Activated naive CD4-positive, alpha-beta T cell treated with anti-CD3 and anti-CD28 coated beads, Interleukin-2, amount 50 U/mL, for 16 hours (primary cell): ENCODE results near the gene ECSCR.
"Not testable (repeated sequence)": the region's sequence is repeated elsewhere in the genome, so short reads cannot be mapped to it uniquely, and the experiment has no call there.

Source experiments
- DNase-seq: peaks from one replicate; pipeline ENCODE4 v3.0.0-alpha.2; 2020

ECSCR gene

DNA sequence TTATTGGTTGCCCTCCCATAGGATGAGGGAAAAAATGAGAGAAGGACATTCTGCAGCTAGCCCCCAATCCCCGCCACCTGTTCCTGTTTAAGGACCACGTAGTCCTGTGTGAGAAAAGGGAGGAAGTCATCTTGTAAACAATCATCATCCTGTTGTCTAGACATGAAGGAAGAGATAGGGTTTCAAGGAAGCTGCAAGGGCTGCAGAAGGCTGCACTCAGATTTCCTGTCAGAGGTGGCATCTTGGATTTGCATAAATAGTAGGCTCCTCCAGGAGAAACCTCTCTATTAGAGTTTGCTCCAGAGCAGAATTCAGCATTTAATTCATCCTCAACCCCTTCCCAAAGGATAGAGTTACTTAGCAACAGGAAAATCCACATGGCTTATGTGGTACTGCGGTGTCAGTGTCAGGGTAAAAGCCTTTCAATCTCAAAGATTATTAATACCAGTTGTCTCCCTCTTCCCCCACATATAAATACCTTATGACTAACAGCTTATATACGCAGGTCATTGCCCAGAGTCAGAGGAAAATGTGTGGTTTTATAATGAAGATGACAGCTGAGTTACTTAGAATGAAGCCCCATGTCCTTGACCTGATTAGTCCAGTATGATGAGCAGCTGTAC is 18.6 kb downstream of the ECSCR start:
- no peak for DNase-seq

- not testable (repeated sequence) for DNase-seq
Measured at GRCh38 chr5:139440416-139440815, 22.1 kb downstream of the ECSCR start.

GRCh38 chr5:139439013-139439903 is 23.3 kb downstream of the ECSCR start, which contains the start of gene DNAJC18:
Gene DNAJC18 (minus strand): TSS chr5:139439525. CDS start chr5:139439445, 80 bp downstream.
- DNase-seq = peak; percentile 92

DNA sequence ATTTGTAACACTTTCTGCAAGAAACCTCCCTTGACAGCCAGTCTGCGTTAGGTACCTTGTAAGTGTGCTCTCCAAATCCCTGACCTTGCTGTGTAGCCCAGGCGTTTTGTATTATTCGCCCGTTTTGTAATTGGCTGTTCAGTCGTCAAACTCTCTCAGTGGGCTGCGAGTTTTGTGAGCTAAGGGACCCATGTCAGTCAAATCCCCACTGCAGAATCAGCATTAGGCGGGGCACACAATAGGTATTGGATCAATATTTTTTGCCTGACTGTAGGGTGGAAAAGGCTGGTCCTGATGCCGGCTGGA is 23.9 kb downstream of the ECSCR start:
- DNase-seq = no peak

- no peak for DNase-seq
Measured at GRCh38 chr5:139435676-139436075, 26.9 kb downstream of the ECSCR start.

DNA sequence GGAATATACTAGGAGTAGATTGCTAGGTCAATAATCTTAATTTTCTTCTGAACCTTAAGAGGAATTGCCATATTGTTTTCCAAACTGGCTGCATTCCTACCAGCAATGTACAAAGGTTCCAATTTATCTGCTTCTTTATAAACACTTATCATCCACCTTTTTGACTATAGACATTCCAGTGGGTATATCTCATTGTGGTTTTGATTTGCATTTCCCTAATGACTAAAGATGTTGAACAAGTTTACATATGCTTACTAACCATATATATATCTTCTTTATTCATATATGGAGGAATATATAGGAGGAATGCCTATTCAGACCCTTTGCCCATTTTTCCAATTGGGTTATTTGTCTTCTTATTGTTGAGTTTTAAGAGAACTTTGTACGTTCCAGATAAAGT is 30.8 kb downstream of the ECSCR start:
- no peak for DNase-seq

DNA sequence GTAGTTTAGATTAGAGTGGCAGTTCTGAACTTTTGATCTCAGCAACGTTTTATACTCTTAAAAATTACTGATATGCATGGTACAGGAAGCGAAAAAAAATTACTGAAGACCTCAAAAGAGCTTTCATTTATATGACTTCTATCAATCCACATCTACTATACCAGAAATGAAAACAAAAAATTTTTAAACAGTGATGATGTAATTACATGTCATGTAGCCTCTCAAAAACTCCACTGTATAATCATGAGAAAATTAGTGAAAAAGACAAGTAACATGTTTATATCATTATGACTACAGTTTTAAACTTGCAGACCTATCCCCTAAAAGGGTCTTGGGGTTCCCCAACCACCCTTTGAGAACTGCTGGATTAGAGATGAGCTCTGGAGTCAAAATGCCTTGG is 32.5 kb downstream of the ECSCR start:
- no peak for DNase-seq

DNA sequence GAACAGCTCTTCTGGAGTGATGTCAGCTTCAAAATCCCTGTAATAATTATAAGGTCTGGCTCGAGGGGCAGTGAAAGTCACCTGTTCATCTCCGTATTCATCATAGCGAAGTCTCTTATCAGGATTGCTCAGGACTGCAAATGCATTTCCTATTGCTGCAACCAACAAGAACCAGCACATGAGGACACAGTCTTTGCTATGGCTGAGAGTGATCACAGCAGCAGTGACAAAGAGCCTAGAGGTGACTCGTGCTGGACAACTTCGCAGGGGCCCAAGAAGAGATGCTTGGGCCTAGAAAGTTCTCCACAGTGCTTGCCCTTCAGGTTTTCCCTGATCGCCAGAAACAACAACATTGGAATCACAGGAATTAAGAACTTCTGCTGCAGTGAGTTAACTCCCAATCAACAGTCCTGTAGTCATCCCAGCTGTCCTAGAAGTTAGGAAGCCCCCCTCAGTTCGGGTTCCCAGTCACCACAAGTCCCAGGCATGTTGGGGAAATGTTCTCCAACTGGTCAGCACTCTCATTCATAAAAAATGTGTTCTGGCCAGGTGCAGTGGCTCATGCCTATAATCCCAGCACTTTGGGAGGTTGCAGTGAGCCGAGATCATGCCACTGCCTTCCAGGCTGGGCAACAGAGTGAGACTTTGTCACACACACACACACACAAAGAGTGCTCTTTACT is 36.2 kb downstream of the ECSCR start:
- DNase-seq = no peak

DNA sequence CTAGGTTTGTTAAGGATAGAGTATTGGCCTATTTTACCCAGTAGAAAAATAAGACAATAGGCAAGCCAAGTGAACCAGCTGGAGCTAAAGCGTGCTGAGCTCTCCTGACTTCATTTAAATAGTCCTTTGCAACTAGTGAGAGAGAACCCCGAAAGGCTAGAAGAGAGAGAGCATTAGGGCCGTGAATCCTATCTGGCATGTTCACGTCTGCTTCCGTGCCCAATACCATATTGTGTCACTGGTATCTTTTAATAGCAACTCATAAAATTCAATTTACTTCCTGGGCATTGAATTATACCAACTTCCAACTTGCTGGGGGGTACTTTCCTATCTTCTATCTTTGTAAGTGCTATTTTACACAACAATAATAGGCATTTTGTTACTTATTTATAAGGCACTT is 37.0 kb downstream of the ECSCR start:
- DNase-seq = no peak

GRCh38 chr5:139422307-139422893 is 40.1 kb downstream of the ECSCR start:
- peak; percentile 38 for DNase-seq

DNA sequence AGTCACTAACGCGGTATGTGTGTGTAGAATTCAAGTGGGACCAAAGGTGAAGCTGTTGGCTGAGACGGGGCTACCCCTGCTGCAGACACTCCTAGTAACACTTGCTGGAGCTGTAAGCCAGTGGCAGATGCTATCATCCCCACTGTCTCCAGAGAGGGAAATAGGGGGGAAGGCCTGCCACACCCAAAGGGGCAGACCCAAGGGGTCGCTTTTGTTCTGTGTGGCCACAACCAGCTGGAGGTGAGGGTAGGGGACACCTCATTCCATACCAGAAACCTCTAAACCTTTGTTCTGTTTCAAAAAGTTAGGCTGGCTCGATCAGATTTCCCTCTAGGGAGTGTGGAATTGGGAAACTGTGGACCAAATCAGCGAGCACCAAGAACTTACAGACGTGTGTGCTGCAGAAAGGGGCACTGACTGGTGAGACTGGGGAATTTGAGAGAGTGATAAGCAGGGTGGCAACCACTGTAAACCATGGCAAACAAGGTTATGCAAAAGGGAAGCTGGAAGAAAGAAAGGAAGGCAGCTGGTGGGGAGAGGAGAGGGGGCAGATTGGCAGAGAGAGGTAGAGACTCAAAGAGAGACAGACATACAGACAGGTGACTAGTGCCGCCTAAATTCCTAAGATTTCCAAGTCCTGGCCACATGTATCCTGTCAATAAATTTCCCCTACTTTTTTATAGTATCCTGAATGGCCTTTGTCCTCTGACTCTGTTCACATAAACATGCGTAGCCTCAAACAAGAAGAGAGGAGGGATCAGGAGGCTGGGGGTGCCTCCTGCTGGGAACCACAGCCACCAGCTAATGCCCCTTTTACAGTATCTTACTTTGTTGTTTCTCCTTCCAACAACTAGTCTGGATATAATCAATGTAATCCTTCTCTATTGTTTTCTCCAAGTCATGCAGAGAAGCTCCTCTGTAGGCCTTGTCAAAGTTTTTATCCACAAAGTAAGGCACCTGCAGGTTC is 43.0 kb downstream of the ECSCR start:
- no peak for DNase-seq

DNA sequence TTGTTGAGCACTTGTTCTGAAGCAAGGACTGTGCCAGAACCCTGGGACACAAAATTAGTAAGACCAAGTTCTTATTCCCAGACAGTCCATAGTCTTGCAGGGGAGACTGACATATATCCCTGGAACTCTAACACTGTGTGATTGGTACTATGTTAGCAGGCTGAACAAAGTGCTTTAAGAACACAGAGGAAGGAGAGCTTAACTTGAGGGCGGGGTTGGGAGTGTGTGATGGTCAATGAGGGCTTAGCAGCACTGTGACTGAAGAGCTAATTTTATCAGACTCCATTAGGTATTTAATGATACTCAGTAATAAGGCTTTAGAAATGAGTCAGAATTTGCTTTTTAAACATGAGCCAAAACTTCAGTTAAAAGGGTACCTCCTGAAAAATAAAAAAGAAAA is 43.8 kb downstream of the ECSCR start:
- DNase-seq = no peak

DNA sequence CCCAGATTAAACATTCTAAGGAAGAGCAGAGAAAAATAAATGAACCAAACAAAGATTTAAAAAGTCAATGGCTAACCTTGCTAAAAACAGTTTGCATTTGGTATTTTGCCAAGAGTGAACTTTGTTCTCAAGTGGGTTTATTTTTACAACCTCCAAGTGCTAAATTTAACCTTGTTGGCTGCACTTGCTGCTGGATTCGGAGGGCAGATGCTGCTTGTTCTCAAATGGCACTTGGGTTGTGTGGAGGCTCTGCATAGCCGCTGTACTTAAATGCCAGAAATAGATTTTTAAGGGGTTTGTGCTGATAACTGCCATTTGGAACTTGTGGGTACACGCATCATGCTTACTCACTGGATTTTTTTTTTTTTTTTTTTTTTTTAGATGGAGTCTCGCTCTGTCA is 45.3 kb downstream of the ECSCR start:
- no peak for DNase-seq

DNA sequence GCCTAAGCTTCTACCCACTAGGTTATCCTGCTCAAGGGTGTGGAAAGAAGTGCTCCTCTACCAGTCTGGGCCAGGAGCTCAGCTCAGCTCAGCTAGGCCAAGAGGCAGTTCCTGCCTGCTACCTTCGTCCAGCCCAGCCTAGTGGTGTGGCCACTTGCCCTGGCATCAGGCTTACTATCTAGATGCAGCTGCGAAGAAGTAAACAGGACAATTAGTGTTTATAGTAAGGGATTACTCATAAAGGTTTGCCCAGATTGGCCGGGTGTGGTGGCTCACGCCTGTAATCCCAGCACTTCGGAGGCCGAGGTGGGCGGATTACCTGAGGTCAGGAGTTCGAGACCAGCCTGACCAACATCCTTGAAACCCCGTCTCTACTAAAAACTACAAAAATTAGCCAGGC is 45.9 kb downstream of the ECSCR start:
- no peak for DNase-seq

DNA sequence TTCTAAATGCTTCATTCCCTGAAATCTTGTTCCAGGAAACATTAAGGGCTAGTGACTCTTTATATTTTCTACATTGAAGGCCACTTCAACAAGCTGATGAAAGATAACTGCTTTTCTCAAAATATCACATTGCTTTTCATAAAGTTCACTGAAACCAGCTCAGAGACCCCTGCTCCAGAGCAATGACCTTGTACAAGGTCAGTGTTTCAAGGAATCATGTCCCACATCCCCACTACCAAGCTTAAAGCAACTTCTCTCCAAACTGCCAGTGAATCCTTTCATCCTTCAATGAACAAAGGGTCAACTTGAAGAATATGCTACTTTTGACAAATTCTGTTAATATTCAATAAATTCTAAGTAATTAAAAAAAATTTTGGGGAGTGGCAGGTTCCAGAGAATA is 46.7 kb downstream of the ECSCR start:
- DNase-seq = no peak

GRCh38 chr5:139415221-139415861 is 47.2 kb downstream of the ECSCR start:
- DNase-seq = no peak

DNA sequence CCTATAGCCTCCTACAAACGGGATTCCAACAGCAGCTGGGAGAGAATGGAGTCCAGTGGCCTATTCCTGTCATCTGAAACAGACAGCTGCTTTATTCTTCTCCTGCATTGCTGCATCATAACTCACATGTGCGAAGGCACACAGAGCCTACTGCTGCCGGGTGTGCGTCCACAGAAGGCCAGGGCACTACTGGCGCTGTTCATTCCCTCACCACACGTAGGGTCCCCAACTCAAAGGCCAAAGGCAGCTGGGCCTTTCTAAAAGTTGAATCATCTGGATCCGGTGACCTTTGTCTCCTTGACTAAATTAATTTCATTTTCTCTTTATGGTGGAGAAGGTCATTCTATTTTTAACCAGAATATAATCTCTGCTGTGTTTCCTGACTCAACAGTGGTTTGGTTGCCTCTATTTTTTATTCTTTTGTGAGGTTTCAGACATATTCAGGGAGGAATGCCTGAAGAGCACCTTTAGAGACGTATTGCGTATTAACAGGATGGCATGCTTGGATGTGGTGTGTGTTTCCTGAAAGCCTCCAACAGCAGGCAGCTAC is 47.9 kb downstream of the ECSCR start:
- no peak for DNase-seq

DNA sequence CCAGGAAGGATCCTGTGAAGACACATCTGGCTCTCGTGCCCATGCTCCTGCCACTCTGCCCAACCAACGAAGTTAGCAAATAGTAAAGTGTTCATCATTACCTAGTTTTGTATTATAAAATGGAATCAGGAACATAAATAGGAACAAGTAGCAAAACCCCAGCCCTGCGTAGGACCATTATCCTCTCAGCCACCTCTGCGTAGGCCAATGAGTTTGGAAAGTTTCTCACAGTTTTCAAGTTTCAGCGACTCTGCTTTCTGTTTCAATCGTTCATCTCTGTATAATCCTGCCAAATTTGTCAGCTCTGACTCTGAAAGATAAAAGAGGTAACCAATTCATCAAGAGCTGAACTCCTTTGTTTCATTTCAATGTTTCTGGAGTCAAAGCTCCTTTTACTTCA is 48.6 kb downstream of the ECSCR start:
- no peak for DNase-seq

GRCh38 chr5:139413153-139413552 is 49.4 kb downstream of the ECSCR start:
- no peak for DNase-seq

GRCh38 chr5:139410993-139411828 is 51.3 kb downstream of the ECSCR start:
- no peak for DNase-seq
